HFFc6 (cell line): ENCODE results near the gene PGAP6. TPM values are rescaled to one million over a fixed set of nuclear protein-coding genes. Genes with fewer than 3 reads are reported as not detected.

Experiments
- DNase-seq: peaks from one replicate; pipeline ENCODE4 v3.0.0-alpha.2; 2018
- H3K27ac Mint-ChIP-seq: 2 replicates; pipeline ENCODE4 v1.8.0; 2020; ENCODE audit warnings: mild to moderate bottlenecking, mixed read lengths
- H3K27me3 Mint-ChIP-seq: 2 replicates; pipeline ENCODE4 v1.8.0; 2021; ENCODE audit warnings: mild to moderate bottlenecking, moderate library complexity, mixed read lengths; ENCODE audit not compliant: insufficient read depth
- H3K36me3 Mint-ChIP-seq: 2 replicates; pipeline ENCODE4 v1.8.0; 2021; ENCODE audit warnings: low read depth, mixed read lengths
- H3K4me1 Mint-ChIP-seq: 2 replicates; pipeline ENCODE4 v1.8.0; 2020; ENCODE audit warnings: low read depth, mixed read lengths
- H3K4me3 Mint-ChIP-seq: 2 replicates; pipeline ENCODE4 v1.8.0; 2020; ENCODE audit warnings: mild to moderate bottlenecking, moderate library complexity, mixed read lengths
- H3K9me3 Mint-ChIP-seq: 2 replicates; pipeline ENCODE4 v1.8.0; 2020; ENCODE audit warnings: mild to moderate bottlenecking, mixed read lengths
- total RNA-seq, 6 experiments: library from RNA; stranded (reverse); fragmentation: NEBNext Ultra II Directional; extraction: Animal tissue kit (Norgen Biotek cat#: 25700); gene quantifications; 2 replicates in 1 of 6; 3 replicates in 5 of 6; pipeline ENCODE4 v1.2.3, GENCODE V29; 2021
- TF ChIP-seq, protein P1 (sequence below): fragments of 200-600 bp; sonication (generic); IDR thresholded peaks from 2 replicates; pipeline ENCODE4 v1.5.0; 2021; ENCODE audit warnings: antibody characterized with exemption, mild to moderate bottlenecking

Gene PGAP6
- total RNA-seq, 6 experiments from 2014 or later, result 50.6 to 69.7 (median 59.7) TPM

DNA sequence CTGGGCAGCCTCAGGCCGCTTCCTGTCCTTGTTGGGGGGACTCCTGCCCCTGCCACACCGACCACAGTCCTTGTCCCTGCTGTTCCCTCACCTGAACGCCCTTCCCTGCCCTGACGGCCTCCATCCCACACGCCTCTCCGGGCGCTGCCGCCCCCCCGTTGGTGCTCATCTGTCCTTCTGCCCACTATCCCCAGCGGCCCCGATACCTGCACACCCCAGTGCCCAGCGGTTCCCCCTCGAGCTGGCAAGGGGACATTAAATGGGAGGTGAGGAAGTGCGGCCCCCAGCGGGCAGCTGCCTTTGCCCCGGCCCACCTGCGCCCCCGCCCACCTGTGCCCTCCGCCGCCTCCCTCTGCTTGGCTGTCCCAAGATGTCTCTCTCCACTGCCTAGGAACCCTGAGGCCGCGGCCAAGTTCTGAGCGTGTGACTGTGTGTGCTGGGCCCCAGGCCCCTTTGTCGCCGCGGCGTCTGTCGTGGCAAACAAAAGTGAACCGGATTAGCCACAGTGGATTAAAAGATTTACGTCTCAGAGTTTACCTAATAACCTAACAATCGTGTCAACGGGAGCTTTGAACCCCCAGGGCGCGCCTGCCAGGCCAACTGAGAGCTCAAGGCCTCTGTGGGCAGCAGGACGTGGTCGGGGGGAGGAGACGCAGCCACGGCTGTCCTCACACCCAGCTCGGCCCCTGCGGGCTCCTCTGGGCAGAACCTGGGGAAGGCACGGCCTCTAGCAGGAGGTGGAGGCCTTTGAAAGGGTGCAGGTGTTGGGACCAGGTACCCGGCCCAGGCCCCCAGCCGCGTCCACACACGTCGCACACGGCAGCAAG, 21.7 kb downstream of the PGAP6 start:
- Mint-ChIP-seq H3K9me3 (no peaks in the 10 kb centered on the region), H3K27me3 (peaks cover 2% of the 10 kb centered on the region; the same call in 1 of the 2 replicates), H3K4me1 (no peaks in the 10 kb centered on the region), H3K4me3 (no peak overlapping the region), H3K36me3 (no peaks in the 10 kb centered on the region), H3K27ac (no peak overlapping the region)
- TF ChIP-seq, protein P1, sequence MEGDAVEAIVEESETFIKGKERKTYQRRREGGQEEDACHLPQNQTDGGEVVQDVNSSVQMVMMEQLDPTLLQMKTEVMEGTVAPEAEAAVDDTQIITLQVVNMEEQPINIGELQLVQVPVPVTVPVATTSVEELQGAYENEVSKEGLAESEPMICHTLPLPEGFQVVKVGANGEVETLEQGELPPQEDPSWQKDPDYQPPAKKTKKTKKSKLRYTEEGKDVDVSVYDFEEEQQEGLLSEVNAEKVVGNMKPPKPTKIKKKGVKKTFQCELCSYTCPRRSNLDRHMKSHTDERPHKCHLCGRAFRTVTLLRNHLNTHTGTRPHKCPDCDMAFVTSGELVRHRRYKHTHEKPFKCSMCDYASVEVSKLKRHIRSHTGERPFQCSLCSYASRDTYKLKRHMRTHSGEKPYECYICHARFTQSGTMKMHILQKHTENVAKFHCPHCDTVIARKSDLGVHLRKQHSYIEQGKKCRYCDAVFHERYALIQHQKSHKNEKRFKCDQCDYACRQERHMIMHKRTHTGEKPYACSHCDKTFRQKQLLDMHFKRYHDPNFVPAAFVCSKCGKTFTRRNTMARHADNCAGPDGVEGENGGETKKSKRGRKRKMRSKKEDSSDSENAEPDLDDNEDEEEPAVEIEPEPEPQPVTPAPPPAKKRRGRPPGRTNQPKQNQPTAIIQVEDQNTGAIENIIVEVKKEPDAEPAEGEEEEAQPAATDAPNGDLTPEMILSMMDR, result no peak
- DNase-seq, result no peak

DNA sequence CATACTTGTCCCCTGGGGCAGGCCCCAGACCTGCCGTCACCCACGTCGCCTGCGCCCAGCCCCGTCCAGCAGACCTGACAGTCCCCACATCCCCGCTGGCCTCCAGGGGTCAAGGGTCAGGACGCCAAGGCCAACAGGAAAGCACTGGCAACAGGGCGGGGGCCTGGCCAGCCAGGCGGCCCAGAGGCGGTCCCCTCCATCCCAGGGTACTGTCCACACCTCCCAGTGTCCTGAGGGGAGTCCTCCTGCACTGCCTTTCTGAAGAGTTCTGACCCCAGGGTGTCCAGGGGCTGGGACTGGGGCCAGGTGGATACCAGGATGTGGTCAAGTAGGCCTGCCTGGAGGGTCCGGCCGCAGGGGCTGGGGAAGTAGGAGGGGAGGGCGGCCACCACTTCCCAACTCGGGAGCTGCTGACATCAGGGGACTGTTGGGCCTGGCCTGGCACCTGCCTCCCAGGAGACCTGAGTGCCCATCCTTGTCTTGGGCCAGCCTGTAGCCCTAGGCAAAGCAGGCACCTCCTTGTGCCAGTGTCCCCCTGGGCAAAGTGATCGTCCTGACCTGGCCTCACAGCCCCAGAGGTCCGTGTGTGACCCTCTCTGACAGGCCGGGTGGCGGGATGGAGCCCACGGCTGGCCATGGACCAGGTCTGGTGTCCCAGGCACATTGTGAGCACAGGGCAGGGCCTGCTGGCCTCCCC, 22.6 kb downstream of the PGAP6 start:
- no peak for DNase-seq
- Mint-ChIP-seq H3K4me1 (no peaks in the 10 kb centered on the region), H3K4me3 (no peak overlapping the region), H3K36me3 (no peaks in the 10 kb centered on the region), H3K9me3 (no peaks in the 10 kb centered on the region), H3K27me3 (peaks cover 2% of the 10 kb centered on the region; the same call in 1 of the 2 replicates), H3K27ac (no peak overlapping the region)
- TF ChIP-seq, protein P1, result no peak

DNA sequence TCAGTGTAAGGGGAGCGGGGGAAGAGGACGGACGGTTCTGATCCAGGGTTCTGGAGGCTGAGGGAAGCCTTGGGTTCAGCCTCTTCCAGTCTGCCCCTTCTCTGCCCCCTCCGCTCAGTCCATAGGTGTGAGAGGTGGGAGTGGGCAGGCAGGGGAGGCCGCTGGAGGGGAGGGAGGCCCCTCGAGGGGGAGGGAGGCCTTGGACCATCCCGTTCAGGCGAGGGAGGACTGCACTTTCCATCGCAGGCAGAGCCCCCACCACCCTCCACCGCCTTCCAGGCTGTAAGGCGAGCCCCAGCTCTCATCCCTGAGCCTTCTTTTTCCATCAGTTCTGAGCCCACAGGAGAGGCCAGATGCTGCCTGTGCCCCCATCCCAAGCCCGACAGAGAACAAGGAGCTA, 25.0 kb downstream of the PGAP6 start:
- Mint-ChIP-seq H3K36me3 (no peaks in the 10 kb centered on the region), H3K4me1 (no peaks in the 10 kb centered on the region), H3K9me3 (no peaks in the 10 kb centered on the region), H3K27ac (no peak overlapping the region), H3K27me3 (no peaks in the 10 kb centered on the region), H3K4me3 (no peak overlapping the region)
- TF ChIP-seq, protein P1, result no peak
- no peak for DNase-seq

DNA sequence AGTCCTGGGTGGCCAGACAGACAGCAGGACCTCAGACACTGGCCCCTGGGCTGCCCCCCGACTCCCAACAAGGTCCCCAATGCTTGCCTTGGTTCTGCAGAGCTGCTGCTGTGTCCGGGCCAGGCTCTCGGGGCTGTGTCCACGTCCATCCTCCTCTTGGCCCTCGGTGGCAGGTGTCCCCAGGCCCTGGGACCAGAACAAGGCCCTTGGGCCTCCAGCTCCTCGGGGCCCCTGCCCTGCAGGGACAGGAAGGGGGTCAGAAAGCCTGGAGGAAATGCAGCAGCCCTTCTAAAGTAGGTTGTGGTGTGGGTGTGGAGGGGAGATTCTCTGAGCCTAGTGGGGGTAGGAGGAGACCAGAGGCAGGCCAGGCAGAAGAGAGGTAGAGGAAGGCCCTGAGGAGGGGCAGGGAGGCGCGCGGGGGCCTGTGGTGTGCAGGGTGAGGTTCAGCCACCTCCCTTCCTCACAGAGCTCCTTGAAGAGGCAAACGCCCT, 26.8 kb downstream of the PGAP6 start:
- Mint-ChIP-seq H3K4me3 (no peak overlapping the region), H3K9me3 (no peaks in the 10 kb centered on the region), H3K27me3 (no peaks in the 10 kb centered on the region), H3K27ac (no peak overlapping the region), H3K4me1 (peaks cover 12% of the 10 kb centered on the region), H3K36me3 (peaks cover 7% of the 10 kb centered on the region; the same call in 1 of the 2 replicates)
- TF ChIP-seq, protein P1, result no peak
- no peak for DNase-seq

DNA sequence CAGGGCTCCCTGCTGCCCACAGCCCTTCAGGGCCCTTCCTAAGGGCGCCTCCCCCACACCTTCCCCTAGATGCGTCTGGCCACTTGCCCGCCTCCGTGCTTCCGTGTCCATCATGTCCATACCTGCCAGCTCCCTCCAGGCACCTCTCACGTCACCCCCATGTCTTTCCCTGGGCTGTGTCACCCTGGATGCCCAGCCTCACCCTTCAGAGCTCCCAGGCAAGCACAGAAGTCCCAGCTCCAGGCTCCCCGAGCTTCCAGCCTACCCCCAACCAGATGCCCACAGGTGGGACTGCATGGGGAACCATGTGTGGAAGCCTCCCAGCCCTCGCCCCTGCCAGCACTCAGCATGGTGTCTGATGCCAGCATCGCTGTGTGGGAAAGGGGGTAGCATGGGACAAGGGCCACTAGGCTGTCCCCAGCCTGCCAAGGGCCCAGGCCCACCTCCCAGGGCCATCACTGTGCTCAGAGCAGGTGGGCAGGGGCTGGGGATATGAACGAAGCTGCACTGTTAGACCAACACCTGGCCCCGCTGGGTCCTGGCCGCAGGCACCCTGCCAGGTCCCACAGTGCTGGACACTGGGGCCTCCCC, 27.4 kb downstream of the PGAP6 start:
- TF ChIP-seq, protein P1, result no peak
- Mint-ChIP-seq H3K27me3 (no peaks in the 10 kb centered on the region), H3K27ac (no peak overlapping the region), H3K4me1 (peaks cover 17% of the 10 kb centered on the region), H3K36me3 (peaks cover 9% of the 10 kb centered on the region; the same call in 1 of the 2 replicates), H3K9me3 (no peaks in the 10 kb centered on the region), H3K4me3 (peak overlapping the region; percentile 33)
- DNase-seq, result no peak
